Measurements from ENCODE around the gene MAP3K3. TPM values are rescaled to one million over a fixed set of nuclear protein-coding genes. Genes with fewer than 3 reads are reported as not detected.
A peak's percentile ranks its signal among the peaks of the same experiment; 100 is the strongest.

The MAP3K3 gene
- total and polyA plus RNA-seq, 12 donors = 21.1 to 79.3 (median 47.1) TPM

DNA sequence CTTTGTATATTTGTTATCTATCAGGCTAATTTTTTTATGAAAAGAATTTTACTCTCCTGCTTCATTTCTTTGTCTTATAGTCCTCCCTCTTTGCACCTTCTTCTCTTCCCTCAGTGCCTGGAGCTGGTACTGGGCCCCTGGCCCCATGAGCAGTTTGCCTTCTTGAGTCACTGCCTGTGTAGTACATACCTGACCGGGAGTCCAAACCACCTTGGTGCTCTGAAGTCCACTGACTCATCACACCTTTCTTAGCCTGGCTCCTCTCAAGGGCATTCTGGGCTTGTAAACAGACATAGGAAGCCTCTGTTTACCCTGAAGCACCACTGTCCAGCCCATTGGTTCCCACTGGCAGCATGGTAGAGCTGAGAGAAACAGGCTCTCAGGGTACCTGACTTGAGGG is 32.6 kb upstream of the MAP3K3 start:
- Histone ChIP-seq H3K4me1 (no peaks in the 10 kb centered on the region), H3K27ac (no peak overlapping the region), H3K4me3 (no peak overlapping the region), H3K9me3 (no peaks in the 10 kb centered on the region), H3K36me3 (peaks cover 0 to 99% (median 42%) of the 10 kb centered on the region in 9 donors), H3K27me3 (no peaks in the 10 kb centered on the region)
- ATAC-seq = no peak
- TF ChIP-seq, protein P1, sequence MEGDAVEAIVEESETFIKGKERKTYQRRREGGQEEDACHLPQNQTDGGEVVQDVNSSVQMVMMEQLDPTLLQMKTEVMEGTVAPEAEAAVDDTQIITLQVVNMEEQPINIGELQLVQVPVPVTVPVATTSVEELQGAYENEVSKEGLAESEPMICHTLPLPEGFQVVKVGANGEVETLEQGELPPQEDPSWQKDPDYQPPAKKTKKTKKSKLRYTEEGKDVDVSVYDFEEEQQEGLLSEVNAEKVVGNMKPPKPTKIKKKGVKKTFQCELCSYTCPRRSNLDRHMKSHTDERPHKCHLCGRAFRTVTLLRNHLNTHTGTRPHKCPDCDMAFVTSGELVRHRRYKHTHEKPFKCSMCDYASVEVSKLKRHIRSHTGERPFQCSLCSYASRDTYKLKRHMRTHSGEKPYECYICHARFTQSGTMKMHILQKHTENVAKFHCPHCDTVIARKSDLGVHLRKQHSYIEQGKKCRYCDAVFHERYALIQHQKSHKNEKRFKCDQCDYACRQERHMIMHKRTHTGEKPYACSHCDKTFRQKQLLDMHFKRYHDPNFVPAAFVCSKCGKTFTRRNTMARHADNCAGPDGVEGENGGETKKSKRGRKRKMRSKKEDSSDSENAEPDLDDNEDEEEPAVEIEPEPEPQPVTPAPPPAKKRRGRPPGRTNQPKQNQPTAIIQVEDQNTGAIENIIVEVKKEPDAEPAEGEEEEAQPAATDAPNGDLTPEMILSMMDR (IDR thresholded peaks at IDR 0.05) = no peak
- intact Hi-C loops (cut with DNase I) = no loop called here
- no peak for DNase-seq
- WGBS, 2 donors = 92 to 97% methylated on average over 1 of the region's 1 CpG

DNA sequence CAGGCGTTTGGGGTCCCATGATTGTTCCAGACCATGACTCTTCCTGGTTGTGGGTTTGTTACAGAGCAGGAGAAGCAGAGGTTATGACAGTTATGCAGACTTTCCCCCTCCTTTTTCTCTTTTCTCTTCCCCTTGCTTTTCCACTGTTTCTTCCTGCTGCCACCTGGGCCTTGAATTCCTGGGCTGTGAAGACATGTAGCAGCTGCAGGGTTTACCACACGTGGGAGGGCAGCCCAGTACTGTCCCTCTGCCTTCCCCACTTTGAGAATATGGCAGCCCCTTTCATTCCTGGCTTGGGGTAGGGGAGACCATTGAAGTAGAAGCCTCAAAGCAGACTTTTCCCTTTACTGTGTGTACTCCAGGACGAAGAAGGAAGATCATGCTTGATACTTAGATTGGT is 29.4 kb upstream of the MAP3K3 start:
- 85 to 89% methylated on average over 3 of the region's 3 CpGs for WGBS, 2 donors
- no peaks in the 10 kb centered on the region for H3K27me3 ChIP-seq
- peaks cover 0 to 75% (median 29%) of the 10 kb centered on the region in 9 donors for H3K36me3 ChIP-seq
- H3K27ac ChIP-seq = no peak overlapping the region
- peaks cover 0 to 5% (median 0%) of the 10 kb centered on the region in 9 donors for H3K4me1 ChIP-seq
- DNase-seq (no peak), ATAC-seq (no peak)
- no peaks in the 10 kb centered on the region for H3K9me3 ChIP-seq
- no peak overlapping the region for H3K4me3 ChIP-seq
- TF ChIP-seq, protein P1 (IDR thresholded peaks at IDR 0.05) = no peak
- intact Hi-C loops (cut with DNase I) = no loop called here

DNA sequence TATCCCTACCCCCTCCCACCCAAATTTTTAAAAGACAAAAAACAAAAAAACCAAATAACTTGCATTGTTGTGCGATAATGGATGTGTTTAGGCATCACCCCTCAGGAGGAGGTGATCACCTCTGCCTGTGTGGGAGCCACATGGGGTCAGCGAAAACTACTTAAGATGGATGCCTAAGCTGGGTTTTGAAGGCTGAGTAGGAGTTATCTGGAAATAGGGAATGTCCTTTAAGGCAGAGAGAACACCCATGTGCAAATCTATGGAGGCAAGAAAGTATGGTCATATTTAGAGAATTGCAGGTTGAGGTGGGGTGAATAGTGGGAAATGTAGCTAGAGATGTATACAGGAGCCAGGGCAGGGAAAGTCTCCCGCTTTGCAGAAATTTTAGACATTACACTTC is 27.1 kb upstream of the MAP3K3 start:
- TF ChIP-seq, protein P1 (IDR thresholded peaks at IDR 0.05) = no peak
- Histone ChIP-seq H3K4me3 (no peak overlapping the region), H3K36me3 (peaks cover 0 to 51% (median 18%) of the 10 kb centered on the region in 9 donors), H3K27me3 (no peaks in the 10 kb centered on the region), H3K9me3 (no peaks in the 10 kb centered on the region), H3K27ac (no peak overlapping the region), H3K4me1 (peaks cover 0 to 11% (median 3%) of the 10 kb centered on the region in 9 donors)
- no peak for DNase-seq
- intact Hi-C loops (cut with DNase I) = no loop called here
- WGBS, 2 donors = 98 to 99% methylated on average over 3 of the region's 3 CpGs
- ATAC-seq = no peak

DNA sequence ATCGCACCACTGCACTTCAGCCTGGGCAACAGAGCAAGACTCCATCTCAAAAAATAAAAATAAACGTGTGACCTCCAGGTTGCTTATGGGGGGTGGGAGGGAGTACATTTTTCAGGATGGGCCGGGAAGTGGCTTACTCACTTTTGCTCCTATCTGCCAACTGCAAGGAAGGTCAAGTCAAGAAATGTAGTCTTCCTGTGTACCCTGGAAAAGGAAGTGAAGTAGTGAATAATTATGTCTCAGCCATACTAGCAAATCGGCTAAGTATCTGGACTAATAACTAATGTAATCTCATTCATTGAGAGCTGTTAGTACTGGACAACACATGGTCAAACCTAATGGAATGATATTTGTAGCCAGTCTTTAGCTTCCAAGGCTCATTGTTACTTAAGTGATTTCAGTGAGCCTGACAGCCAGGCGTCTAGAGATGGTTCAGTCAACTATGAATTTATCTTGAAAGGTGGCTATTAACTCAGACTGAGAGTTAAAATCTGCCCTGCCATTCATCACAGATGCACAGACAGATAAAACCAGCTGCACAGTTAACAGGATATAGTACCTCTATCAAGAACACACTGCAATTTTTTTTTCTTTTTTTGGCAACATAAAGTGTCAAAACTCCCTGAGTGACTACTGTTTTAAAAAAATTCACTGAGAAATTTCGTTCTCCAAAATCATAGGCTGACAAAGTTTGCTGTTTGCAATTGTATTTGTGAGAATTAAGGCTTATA is 25.2 kb upstream of the MAP3K3 start:
- WGBS, 2 donors = 63 to 65% methylated on average over 6 of the region's 6 CpGs
- Histone ChIP-seq H3K4me1 (peaks cover 0 to 25% (median 15%) of the 10 kb centered on the region in 9 donors), H3K4me3 (no peak overlapping the region), H3K27ac (peak overlapping the region in 1 of 10 donors; percentile 37), H3K36me3 (peaks cover 0 to 32% (median 0%) of the 10 kb centered on the region in 9 donors), H3K9me3 (no peaks in the 10 kb centered on the region), H3K27me3 (no peaks in the 10 kb centered on the region)
- DNase-seq = no peak
- TF ChIP-seq, protein P1 (IDR thresholded peaks at IDR 0.05) = no peak
- ATAC-seq = no peak
- intact Hi-C loops (cut with DNase I) = no loop called here

All from heart right ventricle (tissue), 16 donors.